Muscle of back (tissue), 11 donors: ENCODE measurements around the gene FNIP1. TPM values are rescaled to one million over a fixed set of nuclear protein-coding genes. Genes with fewer than 3 reads are reported as not detected.
"Not testable (repeated sequence)": the region's sequence is repeated elsewhere in the genome, so short reads cannot be mapped to it uniquely, and the experiment has no call there.

ENCODE experiments used
- DNase-seq, 3 donors: peaks; one replicate each; pipeline versions ENCODE4 v3.0.0 to v3.0.0-alpha.2; 2013
- polyA plus RNA-seq, 10 donors: library from polyadenylated mRNA; unstranded; fragments of 120-200 nt; gene quantifications; one replicate each; pipeline ENCODE4 v1.2.1, GENCODE V29; 2013; ENCODE audit not compliant: insufficient read length in 10 of 10

FNIP1 gene
- polyA plus RNA-seq, 10 donors = 10.6 to 18.5 (median 13.1) TPM

GRCh38 chr5:131754363-131754762 lies 42.5 kb downstream of the FNIP1 start:
- no peak for DNase-seq

DNA sequence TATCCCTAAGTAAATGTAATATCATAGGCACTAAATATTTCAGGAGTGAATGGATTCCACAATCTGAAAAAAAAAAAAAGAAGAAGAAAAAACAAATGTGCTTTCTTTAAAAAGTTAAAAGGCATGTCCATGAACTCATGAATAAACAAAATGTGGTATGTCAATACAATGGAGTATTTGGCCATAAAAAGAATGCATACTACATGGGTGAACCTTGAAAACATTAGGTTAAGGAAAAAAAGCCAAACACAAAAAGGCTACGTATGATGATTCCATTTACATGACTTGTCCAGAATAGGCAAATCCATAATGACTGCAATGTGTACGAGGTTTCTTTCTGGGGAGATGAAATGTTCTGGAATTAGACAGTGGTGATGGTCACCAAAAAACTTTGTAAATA lies 45.3 kb downstream of the FNIP1 start:
- no peak for DNase-seq

DNA sequence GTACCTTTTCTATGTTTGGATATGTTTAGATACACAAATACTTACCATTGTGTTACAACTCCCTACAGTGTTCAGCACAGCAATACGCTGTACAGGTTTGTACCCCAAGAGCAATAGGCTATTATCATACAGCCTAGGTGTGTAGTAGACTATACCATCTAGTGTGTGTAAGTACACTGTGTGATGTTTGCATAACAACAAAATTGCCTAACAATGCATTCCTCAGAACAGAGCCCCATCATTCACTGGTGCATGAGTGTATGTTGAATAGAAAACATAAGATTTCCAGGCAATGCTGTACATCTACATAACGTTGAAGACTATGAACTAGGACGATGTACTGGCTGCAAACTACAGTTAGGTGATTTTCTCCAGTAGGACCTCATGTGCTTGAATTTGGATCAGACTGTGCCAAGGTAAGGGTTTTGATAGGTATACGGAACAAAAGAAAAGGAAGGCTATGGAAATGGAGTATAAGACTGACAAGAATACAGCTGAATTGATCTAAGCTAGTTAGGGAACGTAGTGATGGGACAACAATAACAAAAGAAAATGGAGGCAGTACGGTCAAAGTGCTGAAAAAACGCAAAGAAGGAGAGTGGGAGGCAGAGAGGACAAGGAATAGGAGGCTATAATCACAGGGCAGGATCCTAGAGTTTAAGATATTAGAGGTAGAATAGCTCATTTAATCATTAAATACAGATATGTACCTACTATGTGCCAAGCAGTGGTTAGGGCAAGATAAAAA lies 46.9 kb downstream of the FNIP1 start:
- DNase-seq = no peak

DNA sequence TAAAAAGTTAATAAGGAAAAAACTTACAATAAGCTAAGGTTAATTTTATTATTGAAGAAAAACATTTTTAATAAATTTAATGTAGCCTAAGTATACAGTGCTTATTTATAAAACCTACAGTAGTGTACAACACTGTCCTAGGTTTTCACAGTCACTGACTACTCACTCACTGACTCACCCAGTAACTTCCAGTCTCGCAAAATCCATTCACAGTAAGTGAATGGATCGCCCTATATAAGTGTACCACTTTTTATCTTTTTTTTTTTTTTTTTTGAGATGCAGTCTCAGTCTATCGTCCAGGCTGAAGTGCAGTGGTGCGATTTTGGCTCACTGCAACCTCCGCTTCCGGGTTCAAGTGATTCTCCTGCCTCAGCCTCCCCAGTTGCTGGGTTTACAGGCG lies 47.7 kb downstream of the FNIP1 start:
- DNase-seq = no peak

GRCh38 chr5:131747180-131748105 lies 49.4 kb downstream of the FNIP1 start:
- DNase-seq = no peak

- no peak for DNase-seq
Measured at GRCh38 chr5:131746423-131746822, 50.4 kb downstream of the FNIP1 start.

GRCh38 chr5:131745703-131746102 lies 51.1 kb downstream of the FNIP1 start:
- DNase-seq = no peak

- no peak for DNase-seq
Measured at GRCh38 chr5:131745155-131745554, 51.7 kb downstream of the FNIP1 start.

- no peak for DNase-seq
Measured at GRCh38 chr5:131740477-131740876, 56.3 kb downstream of the FNIP1 start.

GRCh38 chr5:131735393-131735792 lies 61.4 kb downstream of the FNIP1 start:
- DNase-seq = no peak

DNA sequence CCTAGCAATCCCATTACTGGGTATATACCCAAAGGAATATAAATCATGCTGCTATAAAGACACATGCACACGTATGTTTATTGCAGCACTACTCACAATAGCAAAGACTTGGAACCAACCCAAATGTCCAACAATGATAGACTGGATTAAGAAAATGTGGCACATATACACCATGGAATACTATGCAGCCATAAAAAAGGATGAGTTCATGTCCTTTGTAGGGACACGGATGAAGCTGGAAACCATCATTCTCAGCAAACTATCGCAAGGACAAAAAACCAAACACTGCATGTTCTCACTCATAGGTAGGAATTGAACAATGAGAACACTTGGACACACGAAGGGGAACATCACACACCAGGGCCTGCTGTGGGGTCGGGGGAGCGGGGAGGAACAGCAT lies 61.9 kb downstream of the FNIP1 start:
- not testable (repeated sequence) for DNase-seq

DNA sequence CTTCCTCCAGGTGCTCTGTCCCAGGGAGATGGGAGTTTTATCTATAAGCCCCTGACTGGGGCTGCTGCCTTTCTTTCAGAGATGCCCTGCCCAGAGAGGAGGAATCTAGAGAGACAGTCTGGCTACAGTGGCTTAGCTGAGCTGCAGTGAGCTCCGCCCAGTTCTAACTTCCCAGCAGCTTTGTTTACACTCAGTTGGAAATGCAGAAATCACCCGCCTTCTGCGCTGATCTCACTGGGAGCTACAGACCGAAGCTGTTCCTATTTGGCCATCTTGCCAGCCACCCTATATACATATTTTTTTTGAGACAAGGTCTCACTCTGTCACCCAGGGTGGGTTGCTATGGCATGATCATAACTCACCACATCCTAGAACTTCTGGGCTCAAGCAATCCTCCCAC lies 67.5 kb downstream of the FNIP1 start:
- DNase-seq = not testable (repeated sequence)

DNA sequence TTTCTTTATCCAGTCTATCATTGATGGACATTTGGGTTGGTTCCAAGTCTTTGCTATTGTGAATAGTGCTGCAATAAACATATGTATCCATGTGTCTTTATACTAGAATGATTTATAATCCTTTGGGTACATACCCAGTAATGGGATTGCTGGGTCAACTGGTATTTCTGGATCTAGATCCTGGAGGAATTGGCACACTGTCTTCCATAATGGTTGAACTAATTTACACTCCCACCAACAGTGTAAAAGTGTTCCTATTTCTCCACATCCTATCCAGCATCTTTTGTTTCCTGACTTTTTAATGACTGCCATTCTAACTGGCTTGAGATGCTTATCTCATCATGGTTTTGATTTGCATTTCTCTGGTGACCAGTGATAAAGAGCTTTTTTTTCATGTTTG lies 72.7 kb downstream of the FNIP1 start:
- not testable (repeated sequence) for DNase-seq

DNA sequence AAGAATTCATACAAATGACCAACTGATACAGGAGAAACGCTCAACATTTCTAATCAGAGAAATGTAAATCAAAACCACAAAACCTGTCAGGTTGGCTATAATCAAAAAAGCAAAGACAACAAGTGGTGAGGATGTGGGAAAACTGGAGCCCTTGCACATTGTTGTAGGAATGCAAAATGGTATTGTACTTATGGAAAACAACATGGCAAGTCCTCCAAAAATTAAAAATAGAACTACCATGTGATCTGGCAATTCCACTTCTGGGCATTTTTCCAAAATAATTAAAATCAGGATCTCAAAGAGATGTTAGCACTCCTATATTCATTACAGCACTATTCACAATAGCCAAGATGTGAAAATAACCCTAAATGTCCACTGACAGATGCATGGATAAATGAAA lies 76.1 kb downstream of the FNIP1 start:
- DNase-seq = no peak

GRCh38 chr5:131719564-131719963 lies 77.3 kb downstream of the FNIP1 start:
- DNase-seq = no peak

GRCh38 chr5:131718487-131719014 lies 78.3 kb downstream of the FNIP1 start:
- no peak for DNase-seq

DNA sequence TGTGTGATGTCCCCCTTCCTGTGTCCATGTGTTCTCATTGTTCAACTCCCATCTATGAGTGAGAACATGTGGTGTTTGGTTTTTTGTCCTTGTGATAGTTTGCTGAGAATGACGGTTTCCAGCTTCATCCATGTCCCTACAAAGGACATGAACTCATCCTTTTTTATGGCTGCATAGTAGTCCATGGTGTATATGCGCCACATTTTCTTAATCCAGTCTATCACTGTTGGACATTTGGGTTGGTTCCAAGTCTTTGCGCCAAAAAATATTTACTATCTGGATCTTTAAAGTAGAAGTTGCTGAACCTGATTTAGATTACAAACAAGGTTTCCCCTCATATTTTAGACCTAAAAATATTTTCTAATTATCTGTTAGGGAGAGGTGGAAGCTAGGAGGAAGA lies 79.7 kb downstream of the FNIP1 start:
- not testable (repeated sequence) for DNase-seq

DNA sequence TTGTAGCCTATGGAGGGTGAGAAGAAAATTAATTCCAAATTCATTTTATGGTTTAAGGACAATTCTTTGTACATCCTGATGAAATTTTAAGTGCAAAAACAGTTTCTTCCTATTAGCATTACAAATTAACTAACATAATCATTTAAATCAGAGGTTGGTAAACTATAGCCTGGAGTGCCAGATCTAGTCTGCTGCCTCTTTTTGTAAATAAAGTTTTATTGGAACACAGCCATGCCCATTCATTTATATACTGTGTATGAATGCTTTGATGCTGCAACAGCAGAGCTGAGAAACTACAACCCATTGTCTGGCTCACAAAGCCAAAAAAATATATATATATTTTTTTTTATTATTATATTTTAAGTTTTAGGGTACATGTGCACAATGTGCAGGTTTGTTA lies 80.2 kb downstream of the FNIP1 start:
- DNase-seq = no peak

- no peak for DNase-seq
Measured at GRCh38 chr5:131710391-131710790, 86.4 kb downstream of the FNIP1 start.

DNA sequence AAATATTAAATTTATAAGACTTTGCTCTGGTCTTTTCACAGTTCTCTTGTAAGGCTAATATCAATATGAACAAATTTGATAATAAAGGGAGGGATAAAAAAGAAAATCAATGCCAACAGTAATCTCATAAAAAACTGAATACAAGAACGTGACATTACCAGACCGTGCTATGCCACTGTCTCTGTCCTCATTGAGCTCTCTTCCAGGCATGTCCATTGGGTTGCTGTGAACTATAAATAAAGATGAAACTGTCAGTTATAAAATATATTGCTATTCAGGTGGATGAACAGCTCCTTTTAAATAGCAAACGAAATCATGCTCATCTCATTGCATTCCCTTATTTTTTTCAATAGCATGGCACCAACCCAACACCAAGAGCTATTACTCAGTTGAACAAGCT lies 87.8 kb downstream of the FNIP1 start:
- no peak for DNase-seq

DNA sequence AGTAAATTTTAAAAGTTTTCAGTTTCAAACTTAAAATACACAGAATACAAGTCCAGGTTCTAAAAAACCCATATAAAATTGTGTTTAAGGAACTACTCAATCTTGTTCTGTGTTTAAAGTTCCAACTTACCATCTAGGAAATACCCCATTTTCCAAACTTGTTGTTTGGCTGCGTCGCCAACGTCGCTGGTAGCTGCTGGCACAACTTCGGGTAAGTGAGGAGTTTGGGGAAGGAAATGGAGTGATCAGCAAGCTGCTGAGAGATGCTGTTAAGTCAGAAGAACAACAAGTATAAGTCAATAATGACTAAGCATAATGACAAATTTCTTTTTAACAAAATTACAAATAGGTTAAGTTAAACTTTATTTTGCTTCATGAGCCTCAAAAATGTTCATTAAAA lies 90.5 kb downstream of the FNIP1 start:
- DNase-seq = no peak

- no peak for DNase-seq
Measured at GRCh38 chr5:131694926-131695325, 101.9 kb downstream of the FNIP1 start.

GRCh38 chr5:131693894-131694293 lies 102.9 kb downstream of the FNIP1 start:
- DNase-seq = no peak
